HEK293 (cell line): ENCODE measurements around the gene C1orf198.

Experiments used
- CTCF ChIA-PET: fragments of 350-600 bp; formaldehyde crosslinking; extraction: SDS; loops from one replicate; lab custom pipeline; 2021; ENCODE audit warnings: antibody characterized with exemption; lab: Yijun Ruan, JAX
- POLR2A ChIA-PET: fragments of 300-600 bp; formaldehyde crosslinking; extraction: SDS; loops from one replicate; lab custom pipeline; 2020; ENCODE audit warnings: antibody characterized with exemption, inconsistent platforms; lab: Yijun Ruan, JAX
- H3K27ac ChIP-seq: fragments of 200-500 bp; sonication (Bioruptor generic); 2 replicates; pipeline ENCODE4 v1.5.1; 2014; ENCODE audit warnings: low read depth, low read length, control low read depth, inconsistent platforms; ENCODE audit errors: extremely low read depth
- H3K36me3 ChIP-seq, 2 experiments: fragments of 200-500 bp in 1 of 2; sonication (Bioruptor generic) in 1 of 2; 1 replicate in 1 of 2; 2 replicates in 1 of 2; pipeline ENCODE4 v1.5.1; 2014 to 2017; ENCODE audit warnings: inconsistent platforms in 2 of 2, low read length in 2 of 2; ENCODE audit not compliant: control insufficient read depth in 2 of 2, insufficient read depth in 1 of 2
- H3K4me1 ChIP-seq: fragments of 200-500 bp; sonication (Bioruptor generic); 2 replicates; pipeline ENCODE4 v1.5.1; 2014; ENCODE audit warnings: mild to moderate bottlenecking, low read length, inconsistent platforms; ENCODE audit not compliant: control insufficient read depth, insufficient read depth
- H3K4me3 ChIP-seq: 2 replicates; pipeline ENCODE4 v1.5.1; 2011; ENCODE audit warnings: low read depth, mild to moderate bottlenecking, control low read depth, low read length, moderate library complexity
- H3K9me3 ChIP-seq: fragments of 200-500 bp; sonication (Bioruptor generic); 2 replicates; pipeline ENCODE4 v1.5.1; 2014; ENCODE audit warnings: low read depth, low read length, inconsistent platforms; ENCODE audit not compliant: control insufficient read depth, insufficient read depth
- BCL11B ChIP-seq: fragments of 450-650 bp; formaldehyde crosslinking; IDR thresholded peaks from 2 replicates; pipeline ENCODE4 v1.5.1; 2016; ENCODE audit warnings: low read depth, missing biosample characterization, missing genetic modification characterization
- BCL6B ChIP-seq: fragments of 450-650 bp; formaldehyde crosslinking; IDR thresholded peaks from 2 replicates; pipeline ENCODE4 v1.5.1; 2017; ENCODE audit warnings: missing biosample characterization, missing genetic modification characterization
- ZBTB21 ChIP-seq: fragments of 450-650 bp; formaldehyde crosslinking; IDR thresholded peaks from 2 replicates; pipeline ENCODE4 v1.5.1; 2017; ENCODE audit warnings: missing biosample characterization, missing genetic modification characterization
- ZBTB6 ChIP-seq: fragments of 450-650 bp; formaldehyde crosslinking; IDR thresholded peaks from 2 replicates; pipeline ENCODE4 v1.5.1; 2017; ENCODE audit warnings: missing biosample characterization, missing genetic modification characterization
- ZNF133 ChIP-seq: fragments of 450-650 bp; formaldehyde crosslinking; IDR thresholded peaks from 2 replicates; pipeline ENCODE4 v1.5.1; 2016; ENCODE audit warnings: missing biosample characterization, missing genetic modification characterization
- ZNF223 ChIP-seq: fragments of 450-650 bp; formaldehyde crosslinking; IDR thresholded peaks from 2 replicates; pipeline ENCODE4 v1.5.1; 2016; ENCODE audit warnings: missing biosample characterization, missing genetic modification characterization
- ZNF24 ChIP-seq: fragments of 450-650 bp; formaldehyde crosslinking; IDR thresholded peaks from 2 replicates; pipeline ENCODE4 v1.5.1; 2016; ENCODE audit warnings: missing biosample characterization, missing genetic modification characterization
- ZNF280D ChIP-seq: fragments of 450-650 bp; formaldehyde crosslinking; IDR thresholded peaks from 2 replicates; pipeline ENCODE4 v1.5.1; 2016; ENCODE audit warnings: missing biosample characterization, missing genetic modification characterization
- ZNF302 ChIP-seq: fragments of 450-650 bp; formaldehyde crosslinking; IDR thresholded peaks from 2 replicates; pipeline ENCODE4 v1.5.1; 2016; ENCODE audit warnings: missing biosample characterization, missing genetic modification characterization, low read depth
- ZNF391 ChIP-seq: fragments of 450-650 bp; formaldehyde crosslinking; IDR thresholded peaks from 2 replicates; pipeline ENCODE4 v1.5.1; 2016; ENCODE audit warnings: low read depth, missing biosample characterization, missing genetic modification characterization, borderline replicate concordance
- ZNF426 ChIP-seq: fragments of 450-650 bp; formaldehyde crosslinking; IDR thresholded peaks from 2 replicates; pipeline ENCODE4 v1.5.1; 2017; ENCODE audit warnings: missing biosample characterization, missing genetic modification characterization, mild to moderate bottlenecking, inconsistent platforms, moderate library complexity
- ZNF521 ChIP-seq: fragments of 450-650 bp; formaldehyde crosslinking; IDR thresholded peaks from 2 replicates; pipeline ENCODE4 v1.5.1; 2017; ENCODE audit warnings: missing biosample characterization, mild to moderate bottlenecking, missing genetic modification characterization
- ZNF629 ChIP-seq: fragments of 450-650 bp; formaldehyde crosslinking; IDR thresholded peaks from 2 replicates; pipeline ENCODE4 v1.5.1; 2017; ENCODE audit warnings: missing biosample characterization, missing genetic modification characterization
- ZNF658 ChIP-seq: fragments of 450-650 bp; formaldehyde crosslinking; IDR thresholded peaks from 2 replicates; pipeline ENCODE4; 2016; ENCODE audit warnings: missing biosample characterization, missing genetic modification characterization
- ZNF843 ChIP-seq: fragments of 450-650 bp; formaldehyde crosslinking; IDR thresholded peaks from 2 replicates; pipeline ENCODE4 v1.5.1; 2016; ENCODE audit warnings: missing biosample characterization, missing genetic modification characterization
- TF ChIP-seq, protein P1 (sequence below): fragments of 450-650 bp; formaldehyde crosslinking; IDR thresholded peaks from 2 replicates; pipeline ENCODE4 v1.5.1; 2016; ENCODE audit warnings: missing biosample characterization, missing genetic modification characterization
- TF ChIP-seq, protein P2 (sequence below): fragments of 450-650 bp; formaldehyde crosslinking; IDR thresholded peaks from 2 replicates; pipeline ENCODE4 v1.5.1; 2016; ENCODE audit warnings: missing biosample characterization, missing genetic modification characterization
- TF ChIP-seq, protein P3 (sequence below): fragments of 450-650 bp; formaldehyde crosslinking; IDR thresholded peaks from 2 replicates; pipeline ENCODE4 v1.5.1; 2017; ENCODE audit warnings: missing biosample characterization, missing genetic modification characterization

The C1orf198 gene

GRCh38 chr1:230900984-230901383 lies 32.7 kb upstream of the C1orf198 start:
- POLR2A ChIA-PET, result interaction anchor here (2.2 kb wide), 1 partner anchor 33 kb away, joined by 7 read pairs; the partner anchor contains the start of gene C1orf198

DNA sequence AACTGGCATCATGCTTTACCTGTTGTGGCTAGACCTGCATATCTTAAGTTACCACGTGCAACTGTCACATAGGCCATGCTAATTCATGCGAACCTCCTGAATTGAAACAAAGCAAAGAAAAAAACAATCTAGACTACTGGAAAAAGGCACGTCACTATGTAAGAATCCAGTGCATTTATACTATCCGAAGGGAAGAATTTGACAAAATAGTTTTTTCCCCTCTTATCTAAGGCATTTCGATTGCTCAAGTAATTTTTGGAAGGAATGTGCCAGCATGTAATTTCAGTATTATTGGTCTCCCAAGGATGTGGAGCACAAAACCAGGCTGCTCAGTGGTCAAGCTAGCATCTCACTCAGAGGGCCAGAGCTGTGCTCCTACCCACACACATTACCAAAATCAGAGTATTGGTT lies 31.5 kb upstream of the C1orf198 start:
- TF ChIP-seq ZNF24 (tag by site-specific recombination) (no peak), ZNF223 (tag by site-specific recombination) (no peak)
- Histone ChIP-seq H3K4me1 (no peaks in the 10 kb centered on the region), H3K36me3 (peaks cover 0 to 10% of the 10 kb centered on the region in 2 experiments; a peak in 1 of 3 replicates), H3K4me3 (no peak overlapping the region), H3K9me3 (no peaks in the 10 kb centered on the region), H3K27ac (no peak overlapping the region)
- ChIA-PET CTCF (interaction anchor here (0.6 to 1.5 kb wide), 3 partner anchors 17 to 102 kb away, joined by 3 to 6 read pairs (median 4); no protein-coding TSS in a partner anchor), POLR2A (interaction anchor here (2.2 kb wide), 1 partner anchor 31 kb away, joined by 7 read pairs; the partner anchor contains the start of gene C1orf198)

More at GRCh38 chr1:230900984-230901383, 32.7 kb upstream of the C1orf198 start:
- H3K9me3 ChIP-seq, result no peaks in the 10 kb centered on the region
- H3K36me3 ChIP-seq, result peaks cover 5 to 21% of the 10 kb centered on the region in 2 experiments; a peak in 1 of 3 replicates
- TF ChIP-seq ZNF391 (tag by site-specific recombination), result no peak
- TF ChIP-seq, protein P1, sequence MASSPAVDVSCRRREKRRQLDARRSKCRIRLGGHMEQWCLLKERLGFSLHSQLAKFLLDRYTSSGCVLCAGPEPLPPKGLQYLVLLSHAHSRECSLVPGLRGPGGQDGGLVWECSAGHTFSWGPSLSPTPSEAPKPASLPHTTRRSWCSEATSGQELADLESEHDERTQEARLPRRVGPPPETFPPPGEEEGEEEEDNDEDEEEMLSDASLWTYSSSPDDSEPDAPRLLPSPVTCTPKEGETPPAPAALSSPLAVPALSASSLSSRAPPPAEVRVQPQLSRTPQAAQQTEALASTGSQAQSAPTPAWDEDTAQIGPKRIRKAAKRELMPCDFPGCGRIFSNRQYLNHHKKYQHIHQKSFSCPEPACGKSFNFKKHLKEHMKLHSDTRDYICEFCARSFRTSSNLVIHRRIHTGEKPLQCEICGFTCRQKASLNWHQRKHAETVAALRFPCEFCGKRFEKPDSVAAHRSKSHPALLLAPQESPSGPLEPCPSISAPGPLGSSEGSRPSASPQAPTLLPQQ, result no peak
- no peak for TF ChIP-seq ZNF223 (tag by site-specific recombination)
- TF ChIP-seq ZNF658 (tag by site-specific recombination), result no peak
- TF ChIP-seq BCL11B (tag by site-specific recombination), result no peak
- TF ChIP-seq, all 188 proteins: peak for 0
- Histone ChIP-seq H3K4me1 (no peaks in the 10 kb centered on the region), H3K27ac (no peak overlapping the region), H3K4me3 (no peak overlapping the region)
- CTCF ChIA-PET, result interaction anchor here (0.6 to 1.5 kb wide), 6 partner anchors 13 to 500 kb away, joined by 3 to 4 read pairs (median 4); no protein-coding TSS in a partner anchor

DNA sequence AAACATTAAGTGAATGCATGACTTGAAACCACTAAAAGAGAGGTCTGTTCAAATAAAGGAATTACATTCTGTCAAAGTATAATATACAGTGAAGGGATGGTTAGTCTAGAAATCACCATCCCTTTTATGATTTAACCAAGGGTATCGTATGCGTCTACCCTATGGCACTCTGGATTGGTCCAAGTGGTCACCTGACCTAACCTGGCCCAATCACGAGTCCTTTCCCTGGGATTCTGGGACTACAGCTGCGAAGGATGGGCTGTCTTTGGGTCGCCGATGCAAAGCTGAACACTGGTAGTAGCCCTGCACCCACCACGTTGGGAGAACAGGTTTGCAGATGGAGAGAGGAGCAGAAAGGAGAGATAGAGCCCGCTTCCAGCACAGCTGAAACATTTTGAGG lies 30.4 kb upstream of the C1orf198 start:
- TF ChIP-seq, protein P2, sequence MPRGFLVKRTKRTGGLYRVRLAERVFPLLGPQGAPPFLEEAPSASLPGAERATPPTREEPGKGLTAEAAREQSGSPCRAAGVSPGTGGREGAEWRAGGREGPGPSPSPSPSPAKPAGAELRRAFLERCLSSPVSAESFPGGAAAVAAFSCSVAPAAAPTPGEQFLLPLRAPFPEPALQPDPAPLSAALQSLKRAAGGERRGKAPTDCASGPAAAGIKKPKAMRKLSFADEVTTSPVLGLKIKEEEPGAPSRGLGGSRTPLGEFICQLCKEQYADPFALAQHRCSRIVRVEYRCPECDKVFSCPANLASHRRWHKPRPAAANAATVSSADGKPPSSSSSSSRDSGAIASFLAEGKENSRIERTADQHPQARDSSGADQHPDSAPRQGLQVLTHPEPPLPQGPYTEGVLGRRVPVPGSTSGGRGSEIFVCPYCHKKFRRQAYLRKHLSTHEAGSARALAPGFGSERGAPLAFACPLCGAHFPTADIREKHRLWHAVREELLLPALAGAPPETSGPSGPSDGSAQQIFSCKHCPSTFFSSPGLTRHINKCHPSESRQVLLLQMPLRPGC (tag by site-specific recombination), result no peak
- TF ChIP-seq ZNF629 (tag by site-specific recombination), result no peak
- TF ChIP-seq, protein P3, sequence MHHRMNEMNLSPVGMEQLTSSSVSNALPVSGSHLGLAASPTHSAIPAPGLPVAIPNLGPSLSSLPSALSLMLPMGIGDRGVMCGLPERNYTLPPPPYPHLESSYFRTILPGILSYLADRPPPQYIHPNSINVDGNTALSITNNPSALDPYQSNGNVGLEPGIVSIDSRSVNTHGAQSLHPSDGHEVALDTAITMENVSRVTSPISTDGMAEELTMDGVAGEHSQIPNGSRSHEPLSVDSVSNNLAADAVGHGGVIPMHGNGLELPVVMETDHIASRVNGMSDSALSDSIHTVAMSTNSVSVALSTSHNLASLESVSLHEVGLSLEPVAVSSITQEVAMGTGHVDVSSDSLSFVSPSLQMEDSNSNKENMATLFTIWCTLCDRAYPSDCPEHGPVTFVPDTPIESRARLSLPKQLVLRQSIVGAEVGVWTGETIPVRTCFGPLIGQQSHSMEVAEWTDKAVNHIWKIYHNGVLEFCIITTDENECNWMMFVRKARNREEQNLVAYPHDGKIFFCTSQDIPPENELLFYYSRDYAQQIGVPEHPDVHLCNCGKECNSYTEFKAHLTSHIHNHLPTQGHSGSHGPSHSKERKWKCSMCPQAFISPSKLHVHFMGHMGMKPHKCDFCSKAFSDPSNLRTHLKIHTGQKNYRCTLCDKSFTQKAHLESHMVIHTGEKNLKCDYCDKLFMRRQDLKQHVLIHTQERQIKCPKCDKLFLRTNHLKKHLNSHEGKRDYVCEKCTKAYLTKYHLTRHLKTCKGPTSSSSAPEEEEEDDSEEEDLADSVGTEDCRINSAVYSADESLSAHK, result no peak
- TF ChIP-seq ZNF521 (tag by site-specific recombination), result no peak
- TF ChIP-seq ZNF280D, result no peak
- no peak for TF ChIP-seq ZNF302 (tag by site-specific recombination)
- TF ChIP-seq ZNF843 (tag by site-specific recombination), result no peak
- no peak for TF ChIP-seq ZBTB6 (tag by site-specific recombination)
- TF ChIP-seq ZNF426 (tag by site-specific recombination), result no peak
- no peak for TF ChIP-seq ZBTB21
- no peak for TF ChIP-seq ZNF133 (tag by site-specific recombination)
- no peak for TF ChIP-seq BCL6B (tag by site-specific recombination)
- Histone ChIP-seq H3K4me3 (no peak overlapping the region), H3K36me3 (peaks cover 0 to 5% of the 10 kb centered on the region in 2 experiments; a peak in 1 of 3 replicates), H3K9me3 (no peaks in the 10 kb centered on the region), H3K27ac (no peak overlapping the region), H3K4me1 (no peaks in the 10 kb centered on the region)
- ChIA-PET POLR2A (no interaction called here), CTCF (interaction anchor here (0.7 to 1.1 kb wide), 4 partner anchors 8 to 156 kb away, joined by 3 to 6 read pairs (median 4); no protein-coding TSS in a partner anchor)
